Measurements from ENCODE around the gene TBCD. TPM values are rescaled to one million over a fixed set of nuclear protein-coding genes. Genes with fewer than 3 reads are reported as not detected.
"Not testable (repeated sequence)": the region's sequence is repeated elsewhere in the genome, so short reads cannot be mapped to it uniquely, and the experiment has no call there.

Gene TBCD
- total RNA-seq, 2 donors from 2014 or later = 66.5 to 166 TPM

DNA sequence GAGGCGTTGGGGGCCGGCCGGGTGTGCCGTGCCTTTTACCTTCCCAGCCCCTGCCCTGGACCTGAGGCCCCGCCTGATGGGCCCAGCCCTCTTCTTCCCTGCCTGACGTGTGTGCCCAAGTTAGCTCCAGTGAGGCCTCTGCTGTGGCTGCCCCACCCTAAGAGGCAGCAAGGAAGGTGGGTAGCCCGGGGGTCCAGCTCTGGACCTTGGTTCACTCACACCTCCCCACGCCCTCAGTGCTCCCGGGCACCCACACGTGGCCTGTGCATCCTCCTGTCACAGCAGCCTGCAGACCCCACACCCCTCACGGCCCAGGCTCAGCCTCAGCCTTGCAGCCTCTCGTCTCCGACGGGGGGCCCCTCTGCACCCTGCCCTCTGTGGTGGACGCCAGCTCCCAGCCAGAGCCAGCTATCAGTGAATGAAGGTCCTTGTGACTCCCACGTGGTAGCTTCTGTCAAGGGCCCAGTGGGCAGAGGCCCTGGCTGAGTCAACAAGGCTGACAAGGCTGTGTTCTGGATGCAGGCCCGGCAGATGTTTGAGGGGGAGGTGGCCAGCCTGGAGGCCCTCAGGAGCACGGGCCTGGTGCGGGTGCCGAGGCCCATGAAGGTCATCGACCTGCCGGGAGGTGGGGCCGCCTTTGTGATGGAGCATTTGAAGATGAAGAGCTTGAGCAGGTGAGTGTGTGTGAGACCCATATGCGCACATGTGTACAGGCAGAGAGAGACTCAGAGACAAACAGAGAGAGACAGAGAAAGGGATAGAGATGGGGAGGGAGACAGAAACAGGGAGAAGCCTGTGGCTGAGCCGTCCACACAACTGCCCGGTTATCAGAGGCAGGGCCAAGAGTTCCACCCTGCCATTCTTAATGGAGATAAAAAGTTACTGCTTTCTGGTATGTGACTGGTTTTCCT, 13.6 kb upstream of the TBCD start:
- H3K27ac Mint-ChIP-seq = no peak overlapping the region
- H3K4me1 Mint-ChIP-seq (ENCODE audit: low read depth in 2 of 2) = no peaks in the 10 kb centered on the region
- no peak overlapping the region for H3K4me3 Mint-ChIP-seq
- DNase-seq (ENCODE audit: low spot score) (peak; percentile 35), ATAC-seq (peak in 1 of 2 donors; percentile 7)
- peaks cover 25% of the 10 kb centered on the region for H3K36me3 Mint-ChIP-seq
- no peaks in the 10 kb centered on the region for H3K27me3 Mint-ChIP-seq
- peaks cover 3% of the 10 kb centered on the region for H3K9me3 Mint-ChIP-seq

DNA sequence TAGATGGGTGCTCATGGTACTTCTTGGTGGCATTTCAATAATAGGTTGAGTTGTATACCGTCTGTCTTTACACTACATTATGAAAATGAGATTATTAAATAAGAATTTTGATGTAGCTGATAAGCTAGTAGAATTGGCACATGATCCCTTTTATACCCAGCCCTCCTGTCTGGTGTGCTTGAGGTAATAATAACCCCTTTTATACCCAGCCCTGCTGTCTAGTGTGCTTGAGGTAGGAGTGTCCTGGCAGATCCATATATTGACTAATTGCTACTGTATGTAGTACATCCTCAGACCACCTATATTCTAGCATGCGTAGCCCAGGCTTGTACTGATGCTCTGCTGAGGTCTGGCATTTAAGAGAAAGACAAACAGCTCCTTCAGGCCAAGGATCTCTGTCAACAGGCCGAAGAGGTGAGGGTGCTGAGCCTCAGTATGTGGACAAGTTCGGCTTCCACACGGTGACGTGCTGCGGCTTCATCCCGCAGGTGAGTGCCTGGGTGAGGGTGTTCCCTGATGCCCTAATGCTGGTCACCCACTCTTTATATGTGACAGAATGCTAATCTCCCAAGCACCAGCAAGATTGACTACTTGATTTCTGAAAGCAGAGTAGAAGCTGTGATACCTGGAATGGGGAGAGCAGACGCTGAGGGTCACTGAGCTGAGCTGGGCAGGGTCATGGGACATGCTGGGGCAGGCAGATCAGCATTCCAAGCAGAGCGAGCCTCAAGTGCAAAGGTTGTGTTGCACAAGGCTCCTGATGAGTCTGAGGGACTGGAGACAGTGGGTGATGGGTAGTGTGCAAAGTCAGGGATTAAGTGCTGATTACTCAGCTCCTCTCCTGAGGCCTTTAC, 10.7 kb upstream of the TBCD start:
- no peak overlapping the region for H3K27ac Mint-ChIP-seq
- ATAC-seq = no peak
- H3K27me3 Mint-ChIP-seq = no peaks in the 10 kb centered on the region
- no peaks in the 10 kb centered on the region for H3K9me3 Mint-ChIP-seq
- DNase-seq (ENCODE audit: low spot score) = no peak
- H3K4me1 Mint-ChIP-seq (ENCODE audit: low read depth in 2 of 2) = no peaks in the 10 kb centered on the region
- peaks cover 20% of the 10 kb centered on the region for H3K36me3 Mint-ChIP-seq
- no peak overlapping the region for H3K4me3 Mint-ChIP-seq

DNA sequence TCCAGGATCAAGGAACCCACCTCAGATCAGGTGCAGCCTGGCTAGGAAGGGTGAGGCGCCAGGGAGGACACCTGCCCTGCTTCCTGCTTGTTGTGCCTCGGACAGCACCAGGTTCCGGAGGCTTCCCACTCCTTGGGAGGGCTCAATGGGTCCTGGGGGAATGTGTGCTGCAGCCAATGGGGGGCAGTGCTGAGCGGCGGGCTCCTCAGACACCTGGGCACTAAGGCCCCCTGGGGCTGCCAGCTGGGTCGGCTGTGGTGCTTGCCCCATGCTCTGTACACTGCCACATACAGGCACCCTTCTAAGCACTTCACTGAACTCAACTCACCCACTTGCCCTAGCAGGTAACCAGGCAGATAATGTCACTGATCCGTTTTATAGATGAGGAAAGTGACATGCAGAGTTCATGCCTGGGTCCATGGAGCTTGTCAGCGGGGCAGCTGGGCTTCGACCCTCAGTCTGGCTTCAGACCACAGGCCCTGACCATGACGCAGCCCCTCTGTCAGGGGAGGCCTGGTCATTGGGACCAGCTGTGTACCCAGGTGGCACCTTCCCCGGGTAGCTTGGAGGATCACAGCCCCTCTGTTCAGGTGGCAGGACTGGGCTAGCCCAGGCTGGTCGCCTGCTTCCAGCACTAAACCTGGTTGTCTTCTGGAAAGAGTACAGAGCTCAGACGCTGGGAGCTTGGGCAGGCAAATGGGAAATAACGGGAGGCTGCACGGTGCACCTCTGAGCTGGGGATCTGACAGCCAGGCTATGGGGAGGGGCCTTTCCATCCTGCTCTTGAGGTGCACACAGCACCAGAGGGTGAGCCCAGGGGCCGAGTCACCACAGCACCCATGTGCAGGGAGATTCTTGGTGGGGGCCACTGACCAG, 8.3 kb upstream of the TBCD start:
- DNase-seq (ENCODE audit: low spot score) (no peak), ATAC-seq (peak in 1 of 2 donors; percentile 31)
- Mint-ChIP-seq H3K4me3 (no peak overlapping the region), H3K4me1 (ENCODE audit: low read depth in 2 of 2) (no peaks in the 10 kb centered on the region), H3K27ac (no peak overlapping the region), H3K36me3 (peaks cover 20% of the 10 kb centered on the region), H3K9me3 (no peaks in the 10 kb centered on the region), H3K27me3 (no peaks in the 10 kb centered on the region)

DNA sequence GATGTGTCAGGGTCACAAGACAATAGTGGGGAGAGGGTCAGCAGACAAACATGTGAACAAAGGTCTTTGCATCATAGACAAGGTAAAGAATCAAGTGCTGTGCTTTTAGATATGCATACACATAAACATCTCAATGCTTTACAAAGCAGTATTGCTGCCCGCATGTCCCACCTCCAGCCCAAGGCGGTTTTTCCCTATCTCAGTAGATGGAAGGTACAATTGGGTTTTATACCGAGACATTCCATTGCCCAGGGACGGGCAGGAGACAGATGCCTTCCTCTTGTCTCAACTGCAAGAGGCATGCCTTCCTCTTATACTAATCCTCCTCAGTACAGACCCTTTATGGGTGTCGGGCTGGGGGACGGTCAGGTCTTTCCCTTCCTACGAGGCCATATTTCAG, 7.1 kb upstream of the TBCD start:
- not testable (repeated sequence) for H3K4me1 Mint-ChIP-seq (ENCODE audit: low read depth in 2 of 2); H3K27me3 Mint-ChIP-seq; ATAC-seq; H3K9me3 Mint-ChIP-seq; H3K27ac Mint-ChIP-seq; DNase-seq (ENCODE audit: low spot score); H3K4me3 Mint-ChIP-seq
- H3K36me3 Mint-ChIP-seq = peaks cover 20% of the 10 kb centered on the region

DNA sequence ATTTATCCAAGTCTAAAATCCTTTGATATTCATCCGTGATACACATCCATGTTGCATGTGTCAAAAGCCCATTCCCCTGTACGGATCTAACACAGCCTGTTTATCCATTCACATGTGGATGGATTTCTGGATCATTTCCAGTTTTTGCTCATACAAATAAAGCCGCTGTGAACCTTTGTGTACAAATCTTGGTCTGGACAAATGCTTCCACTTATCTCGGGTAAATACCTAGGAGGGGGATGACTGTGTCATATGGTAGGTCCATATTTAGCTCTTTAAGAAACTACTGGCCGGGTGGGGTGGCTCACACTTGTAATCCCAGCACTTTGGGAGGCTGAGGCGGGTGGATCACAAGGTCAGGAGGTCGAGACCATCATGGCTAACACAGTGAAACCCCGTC, 6.3 kb upstream of the TBCD start:
- H3K27me3 Mint-ChIP-seq = no peaks in the 10 kb centered on the region
- H3K36me3 Mint-ChIP-seq = peaks cover 14% of the 10 kb centered on the region
- H3K4me1 Mint-ChIP-seq (ENCODE audit: low read depth in 2 of 2) = no peaks in the 10 kb centered on the region
- H3K27ac Mint-ChIP-seq = no peak overlapping the region
- DNase-seq (ENCODE audit: low spot score) (no peak), ATAC-seq (no peak)
- no peak overlapping the region for H3K4me3 Mint-ChIP-seq
- H3K9me3 Mint-ChIP-seq = no peaks in the 10 kb centered on the region

DNA sequence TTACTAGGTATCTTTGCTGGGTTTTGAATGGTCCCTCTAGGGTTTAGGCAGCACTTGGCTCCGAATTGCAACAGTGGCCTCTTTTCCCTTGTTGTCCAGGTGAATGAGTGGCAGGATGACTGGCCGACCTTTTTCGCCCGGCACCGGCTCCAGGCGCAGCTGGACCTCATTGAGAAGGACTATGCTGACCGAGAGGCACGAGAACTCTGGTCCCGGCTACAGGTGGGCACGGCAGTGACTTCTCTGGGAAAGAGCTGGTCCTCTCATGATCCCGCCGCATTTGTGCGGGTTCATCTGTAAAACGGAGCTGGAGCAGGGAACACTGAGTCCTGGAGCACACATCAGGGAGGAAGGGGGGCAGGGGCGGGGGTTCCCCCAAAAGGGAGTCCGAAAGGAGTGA, 3.1 kb upstream of the TBCD start:
- DNase-seq (ENCODE audit: low spot score) = no peak
- ATAC-seq = no peak
- Mint-ChIP-seq H3K4me3 (no peak overlapping the region), H3K27me3 (no peaks in the 10 kb centered on the region), H3K4me1 (ENCODE audit: low read depth in 2 of 2) (peaks cover 7 to 13% of the 10 kb centered on the region in 2 donors), H3K9me3 (no peaks in the 10 kb centered on the region), H3K27ac (no peak overlapping the region), H3K36me3 (no peaks in the 10 kb centered on the region)

DNA sequence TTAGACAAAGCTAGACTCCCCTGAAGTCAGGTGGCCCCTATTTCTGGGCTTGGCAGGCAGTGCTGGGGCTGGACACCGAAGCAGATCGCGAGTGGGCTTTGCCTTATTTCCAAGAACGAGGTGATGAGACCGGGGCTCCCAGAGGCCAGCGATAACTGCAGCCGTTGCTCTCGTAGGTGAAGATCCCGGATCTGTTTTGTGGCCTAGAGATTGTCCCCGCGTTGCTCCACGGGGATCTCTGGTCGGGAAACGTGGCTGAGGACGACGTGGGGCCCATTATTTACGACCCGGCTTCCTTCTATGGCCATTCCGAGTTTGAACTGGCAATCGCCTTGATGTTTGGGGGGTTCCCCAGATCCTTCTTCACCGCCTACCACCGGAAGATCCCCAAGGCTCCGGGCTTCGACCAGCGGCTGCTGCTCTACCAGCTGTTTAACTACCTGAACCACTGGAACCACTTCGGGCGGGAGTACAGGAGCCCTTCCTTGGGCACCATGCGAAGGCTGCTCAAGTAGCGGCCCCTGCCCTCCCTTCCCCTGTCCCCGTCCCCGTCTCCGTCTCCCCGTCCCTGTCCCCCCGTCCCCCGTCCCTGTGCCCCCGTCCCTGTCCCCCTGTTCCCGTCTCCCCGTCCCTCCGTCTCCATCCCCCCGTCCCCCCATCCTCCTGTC, 1.5 kb upstream of the TBCD start:
- Mint-ChIP-seq H3K4me1 (ENCODE audit: low read depth in 2 of 2) (peaks cover 14 to 24% of the 10 kb centered on the region in 2 donors), H3K27me3 (no peaks in the 10 kb centered on the region), H3K4me3 (peak overlapping the region; percentile 44), H3K36me3 (no peaks in the 10 kb centered on the region), H3K27ac (no peak overlapping the region), H3K9me3 (no peaks in the 10 kb centered on the region)
- no peak for DNase-seq (ENCODE audit: low spot score)
- ATAC-seq = no peak

DNA sequence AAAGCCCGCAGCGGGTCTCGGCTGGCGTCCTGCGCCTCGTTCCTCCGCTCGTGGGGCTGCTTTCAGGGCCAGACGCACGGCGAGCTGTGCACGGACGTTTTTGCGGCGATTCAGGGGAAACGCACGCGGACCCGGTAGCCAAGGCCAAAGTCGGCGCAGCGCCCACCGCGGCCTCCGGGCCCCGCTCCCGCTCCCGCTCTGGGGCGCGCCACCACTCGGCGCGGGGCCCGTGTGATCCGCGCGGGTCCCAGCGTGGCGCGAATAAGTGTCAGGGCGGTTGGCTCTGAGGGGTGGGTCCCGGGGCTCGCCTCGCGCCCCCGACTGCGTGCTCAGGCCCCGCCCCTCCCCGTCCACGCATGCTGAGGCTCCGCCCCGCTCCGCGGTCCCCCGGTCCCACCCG, 694 bp upstream of the TBCD start:
- Mint-ChIP-seq H3K4me3 (no peak overlapping the region), H3K9me3 (no peaks in the 10 kb centered on the region), H3K27ac (no peak overlapping the region), H3K27me3 (no peaks in the 10 kb centered on the region), H3K4me1 (ENCODE audit: low read depth in 2 of 2) (peaks cover 17 to 27% of the 10 kb centered on the region in 2 donors), H3K36me3 (no peaks in the 10 kb centered on the region)
- ATAC-seq = no peak
- DNase-seq (ENCODE audit: low spot score) = no peak

DNA sequence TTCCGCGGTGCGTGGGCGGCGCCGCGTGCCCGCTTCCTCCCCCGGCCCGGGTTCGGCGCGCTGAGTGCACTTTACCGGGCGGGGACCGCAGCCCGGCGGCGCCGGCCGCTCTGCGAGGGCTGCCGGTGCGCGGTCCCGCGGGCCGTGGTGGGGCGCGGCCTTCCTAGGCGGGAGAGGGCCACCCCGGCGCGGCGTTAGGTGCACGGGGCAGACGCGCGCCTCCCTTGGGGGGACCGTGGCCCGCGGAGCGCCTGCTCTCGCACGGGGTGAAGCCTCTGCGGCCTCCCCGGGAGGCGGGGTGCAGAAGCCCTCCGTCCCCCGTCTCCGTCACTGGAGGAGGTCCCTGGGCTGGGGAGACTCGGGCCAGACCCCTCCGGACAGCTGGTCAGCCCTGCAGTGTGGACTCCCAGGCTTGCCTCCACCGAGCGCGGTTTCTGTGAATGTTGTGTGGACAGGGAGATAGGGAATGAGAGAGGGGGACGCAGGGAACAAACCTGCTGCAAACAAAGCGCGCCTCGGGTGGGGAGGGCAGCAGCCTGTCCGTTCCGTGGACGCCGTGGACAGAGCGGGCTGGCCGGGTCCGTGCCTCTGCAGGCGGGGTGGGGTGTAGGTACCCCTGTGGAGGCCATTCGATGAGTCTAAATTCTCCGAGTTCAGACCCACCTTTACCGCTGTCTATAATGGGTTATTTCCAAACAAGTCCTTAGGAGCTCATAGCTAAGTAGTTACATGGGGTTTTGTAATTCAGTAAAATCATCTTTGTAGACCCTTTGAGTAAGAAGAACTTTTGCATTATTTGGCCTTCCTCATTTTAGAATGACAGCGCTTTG, 721 bp downstream of the TBCD start:
- peak overlapping the region in 1 of 2 donors; percentile 31 for H3K27ac Mint-ChIP-seq
- DNase-seq (ENCODE audit: low spot score) = peak; percentile 72
- H3K9me3 Mint-ChIP-seq = no peaks in the 10 kb centered on the region
- peak overlapping the region; percentile 81 for H3K4me3 Mint-ChIP-seq
- H3K4me1 Mint-ChIP-seq (ENCODE audit: low read depth in 2 of 2) = peaks cover 17 to 27% of the 10 kb centered on the region in 2 donors
- H3K27me3 Mint-ChIP-seq = no peaks in the 10 kb centered on the region
- peak in 1 of 2 donors; percentile 50 for ATAC-seq
- no peaks in the 10 kb centered on the region for H3K36me3 Mint-ChIP-seq

DNA sequence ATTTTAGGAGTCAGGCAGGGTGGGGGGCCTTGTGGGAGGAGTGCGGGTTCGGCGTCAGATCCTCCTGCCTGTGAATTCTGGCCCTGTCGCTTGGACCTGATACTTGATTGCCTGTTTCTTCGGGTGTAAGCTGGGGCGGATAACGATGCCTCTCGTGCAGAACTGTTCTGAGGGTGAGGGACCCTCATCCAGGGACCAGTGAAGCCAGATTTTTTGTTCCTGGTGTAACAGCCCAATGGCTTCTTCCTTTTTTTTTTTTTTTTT, 1.3 kb downstream of the TBCD start:
- Mint-ChIP-seq H3K27me3 (no peaks in the 10 kb centered on the region), H3K9me3 (no peaks in the 10 kb centered on the region), H3K36me3 (no peaks in the 10 kb centered on the region), H3K4me3 (peak overlapping the region; percentile 81), H3K27ac (no peak overlapping the region), H3K4me1 (ENCODE audit: low read depth in 2 of 2) (peaks cover 17 to 27% of the 10 kb centered on the region in 2 donors)
- DNase-seq (ENCODE audit: low spot score) (no peak), ATAC-seq (no peak)

DNA sequence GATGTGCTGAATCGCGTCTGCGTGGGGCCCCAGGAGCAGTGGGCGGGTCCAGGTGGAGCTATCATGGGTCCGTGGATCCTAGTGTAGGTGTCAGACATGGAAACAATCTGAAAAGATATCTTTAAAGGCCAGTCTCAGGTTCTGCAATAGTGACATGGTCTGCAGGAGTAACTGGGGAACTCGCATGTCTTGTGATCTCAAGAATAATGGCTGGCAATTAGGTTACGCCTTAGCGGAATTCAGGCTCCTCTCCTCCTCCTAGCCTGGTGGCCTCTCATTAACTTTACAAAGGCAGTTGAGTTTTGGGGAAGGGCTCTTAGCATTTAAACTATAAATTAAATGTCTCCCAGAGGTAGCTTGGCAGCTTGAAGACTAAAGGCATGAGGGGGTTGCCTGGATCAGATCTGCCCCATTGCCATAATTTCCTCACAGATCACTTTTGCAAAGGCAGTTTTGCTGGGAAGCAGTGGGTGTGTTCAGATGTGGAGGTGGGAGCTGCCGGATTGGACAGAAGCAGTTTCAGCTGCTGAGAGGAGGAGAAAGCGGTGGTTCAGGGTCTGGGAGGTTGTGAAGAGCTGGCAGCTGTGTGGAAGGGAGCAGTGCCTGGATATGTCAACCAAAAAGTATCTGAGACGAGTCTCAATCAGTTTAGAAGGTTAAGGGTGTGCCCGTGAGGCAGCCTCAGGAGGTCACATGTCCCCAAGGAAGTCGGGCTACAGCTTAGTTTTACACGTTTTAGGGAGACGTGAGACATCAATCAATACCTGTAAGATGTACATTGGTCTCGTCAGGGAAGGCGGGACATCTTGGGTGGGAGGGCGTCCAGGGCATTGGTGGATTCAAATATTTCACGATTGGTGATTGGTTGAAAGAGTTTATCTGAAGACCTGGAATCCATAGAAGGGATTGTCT, 2.7 kb downstream of the TBCD start:
- Mint-ChIP-seq H3K27ac (no peak overlapping the region), H3K9me3 (no peaks in the 10 kb centered on the region)
- no peak for ATAC-seq

DNA sequence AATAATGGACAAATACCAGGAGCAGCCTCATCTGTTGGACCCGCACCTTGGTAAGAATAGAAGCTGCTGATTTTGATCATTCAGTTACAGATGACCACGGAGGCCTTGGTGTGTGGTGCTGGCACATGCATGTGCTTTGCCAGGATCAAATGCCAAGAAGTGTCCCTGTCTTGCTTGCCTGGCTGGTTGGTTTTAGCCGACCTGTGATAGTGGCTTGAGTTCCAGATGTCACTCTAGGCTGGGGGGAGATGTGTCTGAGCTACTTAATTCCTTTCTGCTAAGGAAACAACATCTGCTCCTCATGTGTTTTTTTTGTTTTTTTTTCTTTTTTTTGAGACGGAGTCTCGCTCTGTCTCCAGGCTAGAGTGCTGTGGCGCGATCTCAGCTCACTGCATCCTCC, 4.3 kb downstream of the TBCD start:
- Mint-ChIP-seq H3K27ac (no peak overlapping the region), H3K27me3 (no peaks in the 10 kb centered on the region), H3K4me3 (no peak overlapping the region), H3K36me3 (no peaks in the 10 kb centered on the region), H3K9me3 (no peaks in the 10 kb centered on the region), H3K4me1 (ENCODE audit: low read depth in 2 of 2) (peaks cover 17 to 27% of the 10 kb centered on the region in 2 donors)
- DNase-seq (ENCODE audit: low spot score) (no peak), ATAC-seq (no peak)

More for the DNA sequence above, 2.7 kb downstream of the TBCD start:
- Mint-ChIP-seq H3K4me1 (ENCODE audit: low read depth in 2 of 2) (peaks cover 17 to 27% of the 10 kb centered on the region in 2 donors), H3K4me3 (no peak overlapping the region), H3K27me3 (no peaks in the 10 kb centered on the region), H3K36me3 (no peaks in the 10 kb centered on the region)
- no peak for DNase-seq (ENCODE audit: low spot score)

Measured in natural killer cell treated with Interleukin-12 subunit alpha and Interleukin-12 subunit beta and Interleukin-15 and Interleukin-18, amount 100 ng/mL, for 72 hours (primary cell).